Hepatocyte (in vitro differentiated cells): Measurements from ENCODE around the gene SOCS4. TPM values are rescaled to one million over a fixed set of nuclear protein-coding genes. Genes with fewer than 3 reads are reported as not detected.

Source experiments
- DNase-seq: peaks from one replicate; pipeline ENCODE4 v3.0.0-alpha.2; 2016; ENCODE audit warnings: low spot score
- H2AFZ ChIP-seq: fragments of 200-600 bp; sonication (generic); 2 replicates; pipeline ENCODE4 v1.6.0; 2016; ENCODE audit warnings: antibody characterized with exemption, mild to moderate bottlenecking
- H3K27ac ChIP-seq: fragments of 200-600 bp; sonication (generic); 2 replicates; pipeline ENCODE4 v1.5.1; 2016; ENCODE audit warnings: mild to moderate bottlenecking
- H3K27me3 ChIP-seq: fragments of 200-600 bp; sonication (generic); 2 replicates; pipeline ENCODE4 v1.6.1; 2016
- H3K36me3 ChIP-seq: fragments of 200-600 bp; sonication (generic); replicated peaks from 2 replicates; pipeline ENCODE4 v1.5.1; 2016; ENCODE audit warnings: low read depth; ENCODE audit not compliant: insufficient read depth
- H3K4me1 ChIP-seq: fragments of 200-600 bp; sonication (generic); 2 replicates; pipeline ENCODE4 v1.5.1; 2016; ENCODE audit warnings: mild to moderate bottlenecking, moderate library complexity; ENCODE audit not compliant: insufficient read depth
- H3K4me2 ChIP-seq: fragments of 200-600 bp; sonication (generic); 2 replicates; pipeline ENCODE4 v1.6.0; 2016
- H3K4me3 ChIP-seq: fragments of 200-600 bp; sonication (generic); 2 replicates; pipeline ENCODE4 v1.5.1; 2016; ENCODE audit warnings: mild to moderate bottlenecking
- H3K79me2 ChIP-seq: fragments of 200-600 bp; sonication (generic); 2 replicates; pipeline ENCODE4 v1.6.0; 2017; ENCODE audit warnings: mild to moderate bottlenecking
- H3K9me2 ChIP-seq: fragments of 200-600 bp; sonication (generic); replicated peaks from 2 replicates; pipeline ENCODE4 v1.6.0; 2017; ENCODE audit warnings: mild to moderate bottlenecking; ENCODE audit not compliant: insufficient read depth
- H3K9me3 ChIP-seq: fragments of 200-600 bp; sonication (generic); 2 replicates; pipeline ENCODE4 v1.5.1; 2016; ENCODE audit warnings: low read depth, mild to moderate bottlenecking
- H4K20me1 ChIP-seq: fragments of 200-600 bp; sonication (generic); 2 replicates; pipeline ENCODE4 v1.6.0; 2016; ENCODE audit warnings: mild to moderate bottlenecking; ENCODE audit not compliant: insufficient read depth, poor library complexity, severe bottlenecking
- EZH2 ChIP-seq: fragments of 200-600 bp; sonication (generic); IDR thresholded peaks from 2 replicates; pipeline ENCODE4 v1.6.1; 2016; ENCODE audit warnings: antibody characterized with exemption, mild to moderate bottlenecking, borderline replicate concordance
- EZH2phosphoT487 ChIP-seq: fragments of 200-600 bp; sonication (generic); IDR thresholded peaks from one replicate; pipeline ENCODE4 v1.6.1; 2018; ENCODE audit warnings: antibody characterized with exemption, mild to moderate bottlenecking, low read depth, moderate library complexity; ENCODE audit not compliant: unreplicated experiment, severe bottlenecking
- WGBS: methylation state at CpG from one replicate; pipeline ENCODE4 v1.1.6; 2016; ENCODE audit warnings: low lambda C conversion rate; ENCODE audit errors: missing lambda C conversion rate; 5-methylcytosine and 5-hydroxymethylcytosine counted together
- polyA plus RNA-seq: library from polyadenylated mRNA; unstranded; fragments of >200 nt; fragmentation: Nextera tagmentation; extraction: Ambion mirVana; gene quantifications from 2 replicates; pipeline ENCODE4 v1.2.1, GENCODE V29; 2016
- total RNA-seq: library from RNA; depleted of rRNA; stranded (reverse); fragments of >200 nt; gene quantifications from 2 replicates; pipeline ENCODE4 v1.2.3, GENCODE V29; 2014
- TF ChIP-seq, protein P1 (sequence below): fragments of 200-600 bp; sonication (generic); IDR thresholded peaks from 2 replicates; pipeline ENCODE4 v1.5.1; 2016; ENCODE audit warnings: antibody characterized with exemption, mild to moderate bottlenecking; ENCODE audit not compliant: poor library complexity

The SOCS4 gene
- total and polyA plus RNA-seq, 2 experiments from 2014 or later: 4.1 to 18.8 TPM

DNA sequence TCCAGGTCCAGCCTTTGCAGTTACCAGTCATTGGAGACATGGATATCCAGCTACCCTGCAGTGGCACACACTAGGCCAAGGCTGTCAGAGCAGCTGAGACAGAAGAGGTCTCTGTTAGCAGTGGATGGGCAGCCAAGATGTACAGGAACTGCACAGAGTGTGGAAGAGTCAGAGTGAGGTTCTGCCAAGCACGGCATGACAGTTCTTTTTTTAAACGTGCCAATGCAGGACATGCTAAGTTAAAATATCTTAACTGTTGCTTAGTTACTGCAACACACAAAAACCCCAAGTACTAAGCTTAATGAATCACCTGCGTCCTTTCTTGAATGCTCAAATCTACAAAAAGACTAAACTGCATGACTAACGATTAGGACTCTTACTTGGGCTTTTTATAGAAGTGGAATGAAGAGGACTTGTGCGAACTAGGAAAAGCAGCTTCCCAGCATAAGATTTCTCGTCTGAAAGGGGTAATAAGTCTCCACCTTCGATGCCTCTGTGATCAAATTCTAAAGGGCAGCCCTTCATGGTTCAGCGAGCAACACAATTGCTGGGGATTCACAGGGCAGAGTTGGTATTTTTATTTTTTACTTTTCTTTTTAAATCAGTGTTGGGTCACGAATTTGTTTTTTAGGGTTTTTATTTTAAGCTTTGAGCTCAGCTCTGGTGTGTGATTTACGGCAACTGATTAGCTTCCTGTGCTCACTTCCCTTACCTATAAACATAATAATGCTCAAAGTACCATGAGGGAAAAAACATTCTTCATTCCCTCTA lies 45.0 kb downstream of the SOCS4 start:
- Histone ChIP-seq H3K4me1 (peaks cover 3% of the 10 kb centered on the region), H3K36me3 (no peaks in the 10 kb centered on the region), H3K4me2 (no peak overlapping the region), H3K27me3 (no peaks in the 10 kb centered on the region), H3K9me3 (no peaks in the 10 kb centered on the region), H3K4me3 (no peak overlapping the region), H3K9me2 (no peaks in the 10 kb centered on the region), H2AFZ (no peak overlapping the region), H4K20me1 (no peaks in the 10 kb centered on the region), H3K27ac (peak overlapping the region; percentile 38), H3K79me2 (no peaks in the 10 kb centered on the region)
- peak; percentile 27 for DNase-seq
- WGBS: 77% methylated on average over 10 of the region's 10 CpGs
- TF ChIP-seq EZH2phosphoT487 (no peak), EZH2 (no peak)
- TF ChIP-seq, protein P1, sequence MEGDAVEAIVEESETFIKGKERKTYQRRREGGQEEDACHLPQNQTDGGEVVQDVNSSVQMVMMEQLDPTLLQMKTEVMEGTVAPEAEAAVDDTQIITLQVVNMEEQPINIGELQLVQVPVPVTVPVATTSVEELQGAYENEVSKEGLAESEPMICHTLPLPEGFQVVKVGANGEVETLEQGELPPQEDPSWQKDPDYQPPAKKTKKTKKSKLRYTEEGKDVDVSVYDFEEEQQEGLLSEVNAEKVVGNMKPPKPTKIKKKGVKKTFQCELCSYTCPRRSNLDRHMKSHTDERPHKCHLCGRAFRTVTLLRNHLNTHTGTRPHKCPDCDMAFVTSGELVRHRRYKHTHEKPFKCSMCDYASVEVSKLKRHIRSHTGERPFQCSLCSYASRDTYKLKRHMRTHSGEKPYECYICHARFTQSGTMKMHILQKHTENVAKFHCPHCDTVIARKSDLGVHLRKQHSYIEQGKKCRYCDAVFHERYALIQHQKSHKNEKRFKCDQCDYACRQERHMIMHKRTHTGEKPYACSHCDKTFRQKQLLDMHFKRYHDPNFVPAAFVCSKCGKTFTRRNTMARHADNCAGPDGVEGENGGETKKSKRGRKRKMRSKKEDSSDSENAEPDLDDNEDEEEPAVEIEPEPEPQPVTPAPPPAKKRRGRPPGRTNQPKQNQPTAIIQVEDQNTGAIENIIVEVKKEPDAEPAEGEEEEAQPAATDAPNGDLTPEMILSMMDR: no peak

DNA sequence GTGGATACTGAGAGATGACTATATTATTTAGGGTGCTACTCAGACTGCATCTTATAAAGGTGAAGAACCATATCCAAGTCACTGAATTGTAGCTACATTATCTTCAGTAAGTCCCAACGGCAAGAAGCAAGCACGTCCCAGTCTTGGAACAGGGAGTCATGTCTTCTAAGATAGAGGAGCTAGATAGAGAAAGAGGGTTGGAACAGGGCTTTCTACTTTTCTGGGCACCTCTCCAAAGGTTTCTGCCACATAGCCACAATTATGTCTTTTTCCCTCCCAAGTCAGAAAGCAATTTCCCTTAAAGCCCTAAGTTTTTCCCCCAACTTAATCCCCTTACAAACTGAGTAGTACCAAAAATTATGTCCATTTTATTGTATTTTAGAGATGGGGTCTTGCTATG lies 46.8 kb downstream of the SOCS4 start:
- Histone ChIP-seq H3K9me3 (no peaks in the 10 kb centered on the region), H3K9me2 (no peaks in the 10 kb centered on the region), H3K4me3 (no peak overlapping the region), H3K27me3 (no peaks in the 10 kb centered on the region), H3K36me3 (no peaks in the 10 kb centered on the region), H3K4me1 (peaks cover 8% of the 10 kb centered on the region), H3K4me2 (no peak overlapping the region), H2AFZ (no peak overlapping the region), H3K79me2 (no peaks in the 10 kb centered on the region), H4K20me1 (no peaks in the 10 kb centered on the region), H3K27ac (no peak overlapping the region)
- 85% methylated on average over 2 of the region's 2 CpGs for WGBS
- no peak for TF ChIP-seq EZH2phosphoT487
- no peak for DNase-seq

DNA sequence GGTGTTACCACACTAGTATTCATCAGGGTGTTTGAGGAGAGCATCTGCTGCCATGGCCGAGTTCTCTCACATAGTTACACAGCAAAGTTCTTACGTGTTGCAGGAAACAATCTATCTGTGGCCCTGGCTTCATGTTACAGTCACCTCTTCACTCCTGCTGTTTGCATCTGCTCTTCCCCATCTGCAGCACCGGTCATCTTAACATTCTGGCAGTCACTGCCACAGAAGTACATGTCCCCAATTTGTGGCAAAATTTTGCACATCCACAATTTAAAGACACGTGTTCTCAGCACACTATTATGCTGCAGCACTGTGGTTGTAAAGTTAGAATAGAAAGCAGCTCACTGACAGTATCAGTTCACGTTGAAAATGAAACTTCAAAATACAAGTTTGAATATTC lies 47.6 kb downstream of the SOCS4 start:
- Histone ChIP-seq H3K79me2 (no peaks in the 10 kb centered on the region), H3K9me3 (no peaks in the 10 kb centered on the region), H3K27ac (no peak overlapping the region), H3K4me1 (peaks cover 8% of the 10 kb centered on the region), H4K20me1 (no peaks in the 10 kb centered on the region), H3K9me2 (no peaks in the 10 kb centered on the region), H3K36me3 (no peaks in the 10 kb centered on the region), H2AFZ (no peak overlapping the region), H3K4me3 (no peak overlapping the region), H3K27me3 (no peaks in the 10 kb centered on the region), H3K4me2 (no peak overlapping the region)
- 54% methylated on average over 5 of the region's 5 CpGs for WGBS
- DNase-seq: no peak
- TF ChIP-seq, protein P1: no peak
- no peak for TF ChIP-seq EZH2phosphoT487
- no peak for TF ChIP-seq EZH2

DNA sequence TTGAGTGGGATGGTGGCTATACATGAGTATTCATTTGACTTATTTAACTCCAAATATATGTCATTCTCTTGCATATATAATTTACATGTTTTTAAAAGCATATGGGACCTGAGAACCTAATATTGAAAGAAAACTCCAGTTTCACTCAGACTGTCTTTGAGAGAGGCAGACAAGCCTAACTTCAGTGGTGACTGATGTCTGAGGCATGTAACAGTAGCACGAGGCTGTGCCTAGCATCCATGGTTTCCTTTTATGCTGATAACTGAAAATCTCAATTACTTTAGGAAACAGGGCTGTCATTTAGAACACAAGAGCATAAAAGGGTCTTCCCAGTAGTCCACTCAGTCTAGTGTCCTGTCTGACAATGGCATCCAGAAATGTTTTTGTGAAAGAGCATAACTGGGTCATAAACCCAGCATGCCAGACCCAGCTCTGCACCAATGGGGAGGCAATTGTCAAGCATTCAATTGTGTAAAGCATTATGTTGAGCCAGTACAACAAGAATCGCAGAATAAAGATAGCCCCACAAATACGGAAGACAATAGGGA lies 48.7 kb downstream of the SOCS4 start:
- H4K20me1 ChIP-seq: no peaks in the 10 kb centered on the region
- TF ChIP-seq EZH2 (no peak), EZH2phosphoT487 (no peak)
- TF ChIP-seq, protein P1: no peak
- no peaks in the 10 kb centered on the region for H3K9me3 ChIP-seq
- H2AFZ ChIP-seq: no peak overlapping the region
- WGBS: 81% methylated on average over 3 of the region's 3 CpGs
- no peaks in the 10 kb centered on the region for H3K79me2 ChIP-seq
- no peaks in the 10 kb centered on the region for H3K9me2 ChIP-seq
- DNase-seq: no peak
- no peaks in the 10 kb centered on the region for H3K27me3 ChIP-seq
- no peak overlapping the region for H3K27ac ChIP-seq
- no peak overlapping the region for H3K4me2 ChIP-seq
- no peaks in the 10 kb centered on the region for H3K36me3 ChIP-seq
- no peak overlapping the region for H3K4me3 ChIP-seq
- peaks cover 8% of the 10 kb centered on the region for H3K4me1 ChIP-seq
